GM12873 (cell line): ENCODE results near the gene EFTUD2.

Source experiments
- CTCF ChIP-seq: IDR thresholded peaks from 2 replicates; pipeline ENCODE4 v1.5.1; 2012; ENCODE audit warnings: low read depth, mild to moderate bottlenecking, moderate library complexity, low read length, control low read depth; ENCODE audit not compliant: insufficient read depth; ENCODE audit errors: missing control alignments

Gene EFTUD2

GRCh38 chr17:44875761-44876160 lies 23.5 kb downstream of the EFTUD2 start:
- TF ChIP-seq CTCF = no peak

GRCh38 chr17:44872131-44872768 lies 27.0 kb downstream of the EFTUD2 start:
- TF ChIP-seq CTCF = no peak

DNA sequence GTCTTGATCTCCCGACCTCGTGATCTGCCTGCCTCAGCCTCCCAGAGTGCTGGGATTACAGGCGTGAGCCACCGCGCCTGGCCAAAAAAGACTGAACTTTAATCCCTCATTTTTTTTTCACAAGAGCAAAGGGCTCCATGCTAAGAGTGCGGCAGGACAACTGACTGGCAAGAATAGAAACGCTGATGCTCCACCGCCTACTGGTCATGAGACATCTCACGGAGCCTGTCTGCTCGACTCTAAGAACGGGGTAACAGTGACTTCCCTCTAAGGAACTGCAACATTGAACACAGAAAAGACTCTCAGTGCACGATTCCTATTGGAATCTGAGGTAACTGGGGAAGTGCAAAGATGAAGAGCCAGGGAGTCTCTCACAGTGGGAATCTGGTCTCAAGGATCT lies 27.7 kb downstream of the EFTUD2 start:
- no peak for TF ChIP-seq CTCF

GRCh38 chr17:44867841-44868240 lies 31.4 kb downstream of the EFTUD2 start:
- TF ChIP-seq CTCF = no peak

- TF ChIP-seq CTCF = no peak
Observed at GRCh38 chr17:44865931-44866330, 33.3 kb downstream of the EFTUD2 start.

- peak; percentile 82 for TF ChIP-seq CTCF
Observed at GRCh38 chr17:44865231-44865660, 34.0 kb downstream of the EFTUD2 start.

- no peak for TF ChIP-seq CTCF
Observed at GRCh38 chr17:44864831-44865230, 34.4 kb downstream of the EFTUD2 start.
